HG02938 (cell line): ENCODE results near the gene OR6C1.
"Not testable (repeated sequence)": the region's sequence is repeated elsewhere in the genome, so short reads cannot be mapped to it uniquely, and the experiment has no call there.

ENCODE experiments used
- ATAC-seq: cut with Tn5 transposase; IDR thresholded peaks from one replicate; pipeline ENCODE4 v1.9.1; 2021; ENCODE audit warnings: mild to moderate bottlenecking, moderate library complexity; ENCODE audit not compliant: unreplicated experiment

Gene OR6C1

GRCh38 chr12:55314043-55314442 is at the start of gene OR6C1:
Gene OR6C1 (plus strand): TSS chr12:55314343. CDS start chr12:55320600, 6,257 bp downstream.
- no peak for ATAC-seq

DNA sequence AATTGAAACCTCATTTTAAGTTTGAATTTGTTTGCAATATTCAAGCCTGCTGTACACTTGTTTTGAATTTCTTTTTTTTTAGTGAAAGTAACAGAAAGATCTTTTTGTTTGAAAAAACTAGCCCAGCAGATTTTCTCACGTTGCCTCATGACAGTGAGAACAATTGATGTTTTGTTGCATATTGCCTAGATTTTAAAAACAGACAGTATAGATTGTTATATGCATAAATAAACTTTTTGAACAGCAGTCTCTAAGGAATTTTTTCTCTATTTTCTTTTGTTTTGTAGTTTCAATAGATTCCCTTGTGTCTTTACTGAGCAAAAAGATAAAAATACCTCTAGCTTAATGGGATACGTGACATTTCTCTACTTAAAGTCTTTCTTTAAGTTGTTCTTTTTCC is 33.2 kb upstream of the OR6C1 start:
- no peak for ATAC-seq

DNA sequence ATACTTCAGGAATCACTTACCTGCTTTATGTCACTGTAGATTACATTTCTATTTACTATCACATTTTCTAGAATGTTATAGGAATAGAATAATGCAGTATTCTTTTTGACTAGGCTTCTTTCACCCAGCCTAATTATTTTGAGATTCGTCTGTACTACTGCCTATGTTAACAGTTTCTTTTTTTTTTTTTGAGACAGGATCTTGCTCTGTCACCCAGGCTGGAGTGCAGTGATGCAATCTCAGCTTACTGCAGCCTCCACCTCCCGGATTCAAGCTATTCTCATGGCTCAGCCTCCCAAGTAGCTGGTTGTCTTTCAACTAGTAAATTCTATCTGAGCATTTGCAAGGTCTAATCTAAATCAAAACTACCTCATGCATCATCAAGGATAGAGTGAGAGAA is 24.1 kb upstream of the OR6C1 start:
- ATAC-seq: no peak

GRCh38 chr12:55296469-55296868 is 17.7 kb upstream of the OR6C1 start, which contains the start of gene OR6C6:
Gene OR6C6 (minus strand): TSS chr12:55296569. CDS start chr12:55295232, 1,337 bp downstream.
- no peak for ATAC-seq

GRCh38 chr12:55320201-55320600 is 6.1 kb downstream of the OR6C1 start:
- ATAC-seq: no peak

- not testable (repeated sequence) for ATAC-seq
Observed at GRCh38 chr12:55325801-55326200, 11.7 kb downstream of the OR6C1 start.

DNA sequence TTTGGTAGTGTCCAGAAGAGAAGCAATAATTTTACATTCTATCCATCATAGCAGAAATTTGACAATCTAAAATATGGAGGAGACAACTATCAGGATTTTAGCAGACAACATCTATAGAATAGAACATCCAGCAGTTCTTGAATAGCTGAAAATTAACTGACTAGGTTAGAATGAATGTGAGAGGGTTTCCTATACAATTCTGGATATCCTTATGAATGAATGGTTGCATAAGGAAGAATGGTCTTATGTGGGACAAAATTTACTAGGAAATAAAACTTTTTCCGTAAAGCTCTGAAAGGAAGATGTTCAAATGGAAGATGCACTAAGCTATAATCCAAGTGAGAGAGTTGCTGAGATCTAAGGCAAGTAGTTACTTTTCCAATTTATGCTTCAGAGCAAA is 16.3 kb downstream of the OR6C1 start, which contains the start of gene OR6C3:
Gene OR6C3 (plus strand): TSS at position 301 of the 400 bp plus-strand sequence. CDS start 955 bp downstream, outside the sequence.
- no peak for ATAC-seq

DNA sequence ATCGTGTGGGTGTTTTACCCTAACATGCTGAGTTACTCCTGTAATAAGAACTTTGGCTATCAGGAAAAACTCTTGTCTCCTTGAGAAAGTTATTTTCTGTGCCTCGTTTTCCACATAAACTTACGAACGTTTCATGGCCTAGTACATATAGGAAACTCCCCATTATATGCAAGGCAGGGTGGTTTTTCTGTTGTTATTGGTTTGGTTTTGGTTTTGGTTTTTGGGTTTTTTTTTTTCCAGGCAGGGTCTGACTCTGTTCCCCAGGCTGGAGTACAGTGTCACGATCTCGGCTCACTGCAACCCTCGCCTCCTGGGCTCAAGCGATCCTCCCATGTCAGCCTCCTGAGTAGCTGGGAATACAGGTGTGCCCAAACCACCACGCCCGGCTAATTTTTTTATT is 21.9 kb downstream of the OR6C1 start:
- ATAC-seq: no peak

GRCh38 chr12:55355338-55355737 is 41.2 kb downstream of the OR6C1 start:
- ATAC-seq: not testable (repeated sequence)

- no peak for ATAC-seq
Observed at GRCh38 chr12:55362675-55363074, 48.5 kb downstream of the OR6C1 start, which contains the start of gene OR6C75. Gene OR6C75 (plus strand): TSS chr12:55362975. CDS start chr12:55365111, 2,136 bp downstream.

- ATAC-seq: no peak
Observed at GRCh38 chr12:55365086-55365485, 50.9 kb downstream of the OR6C1 start.
